ENCODE results near the gene PAX5. TPM values are rescaled to one million over a fixed set of nuclear protein-coding genes. Genes with fewer than 3 reads are reported as not detected.

PAX5 gene
- polyA plus RNA-seq, 1 of the 3 experiments (the other 2 are of a cell fraction), result 0.05 TPM

- Histone ChIP-seq H3K79me2 (ENCODE audit: insufficient read depth) (no peaks in the 10 kb centered on the region), H3K36me3 (replicated peaks in 1 of 2; ENCODE audit: control insufficient read depth in 1 of 2, insufficient read depth in 2 of 2, low read length in 1 of 2) (no peaks in the 10 kb centered on the region), H3K4me1 (ENCODE audit: control insufficient read depth in 1 of 2, insufficient read depth in 2 of 2, low read depth in 1 of 2, low read length in 1 of 2) (peaks cover 0 to 24% of the 10 kb centered on the region in 2 experiments; a peak in 3 of 4 replicates), H3K4me3 (ENCODE audit: low read depth in 2 of 2, low read length in 1 of 2) (no peak overlapping the region), H3K9ac (no peak overlapping the region), H3K4me2 (no peak overlapping the region), H2AFZ (ENCODE audit: low read depth) (no peak overlapping the region), H3K27ac (ENCODE audit: low read depth in 2 of 2, low read length in 1 of 2) (no peak overlapping the region), H3F3A (replicated peaks; ENCODE audit: insufficient read depth) (no peaks in the 10 kb centered on the region), H3K27me3 (ENCODE audit: insufficient read depth) (peaks cover 7% of the 10 kb centered on the region; the same call in 1 of the 2 replicates), H4K20me1 (ENCODE audit: insufficient read depth) (no peaks in the 10 kb centered on the region), H3K9me3 (no peaks in the 10 kb centered on the region), H3K9me2 (no peaks in the 10 kb centered on the region)
- WGBS (ENCODE audit: low lambda C conversion rate), result 74% methylated on average over 12 of the region's 12 CpGs
- DNase-seq, result no peak
- CTCF ChIA-PET, result interaction anchor here (0.5 to 4.9 kb wide), 4 partner anchors 34 to 418 kb away, joined by 3 to 22 read pairs (median 5); no protein-coding TSS in a partner anchor
- POLR2A ChIA-PET, result no interaction called here
- TF ChIP-seq USF1 (IDR thresholded peaks at IDR 0.05; ENCODE audit: borderline replicate concordance, low read depth) (no peak), SMC3 (IDR thresholded peaks at IDR 0.05; ENCODE audit: low read depth, low read length) (no peak), SIN3A (IDR thresholded peaks at IDR 0.05; ENCODE audit: borderline replicate concordance, low read depth, low read length) (no peak), TEAD4 (IDR thresholded peaks at IDR 0.05; ENCODE audit: borderline replicate concordance, insufficient read depth) (no peak), RXRA (IDR thresholded peaks at IDR 0.05; ENCODE audit: borderline replicate concordance, low read depth) (no peak), RCOR1 (IDR thresholded peaks at IDR 0.05; ENCODE audit: low read length) (no peak)
- TF ChIP-seq, protein P1, sequence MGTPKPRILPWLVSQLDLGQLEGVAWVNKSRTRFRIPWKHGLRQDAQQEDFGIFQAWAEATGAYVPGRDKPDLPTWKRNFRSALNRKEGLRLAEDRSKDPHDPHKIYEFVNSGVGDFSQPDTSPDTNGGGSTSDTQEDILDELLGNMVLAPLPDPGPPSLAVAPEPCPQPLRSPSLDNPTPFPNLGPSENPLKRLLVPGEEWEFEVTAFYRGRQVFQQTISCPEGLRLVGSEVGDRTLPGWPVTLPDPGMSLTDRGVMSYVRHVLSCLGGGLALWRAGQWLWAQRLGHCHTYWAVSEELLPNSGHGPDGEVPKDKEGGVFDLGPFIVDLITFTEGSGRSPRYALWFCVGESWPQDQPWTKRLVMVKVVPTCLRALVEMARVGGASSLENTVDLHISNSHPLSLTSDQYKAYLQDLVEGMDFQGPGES (IDR thresholded peaks at IDR 0.05; ENCODE audit: low read depth, low read length), result no peak
- TF ChIP-seq, protein P2, sequence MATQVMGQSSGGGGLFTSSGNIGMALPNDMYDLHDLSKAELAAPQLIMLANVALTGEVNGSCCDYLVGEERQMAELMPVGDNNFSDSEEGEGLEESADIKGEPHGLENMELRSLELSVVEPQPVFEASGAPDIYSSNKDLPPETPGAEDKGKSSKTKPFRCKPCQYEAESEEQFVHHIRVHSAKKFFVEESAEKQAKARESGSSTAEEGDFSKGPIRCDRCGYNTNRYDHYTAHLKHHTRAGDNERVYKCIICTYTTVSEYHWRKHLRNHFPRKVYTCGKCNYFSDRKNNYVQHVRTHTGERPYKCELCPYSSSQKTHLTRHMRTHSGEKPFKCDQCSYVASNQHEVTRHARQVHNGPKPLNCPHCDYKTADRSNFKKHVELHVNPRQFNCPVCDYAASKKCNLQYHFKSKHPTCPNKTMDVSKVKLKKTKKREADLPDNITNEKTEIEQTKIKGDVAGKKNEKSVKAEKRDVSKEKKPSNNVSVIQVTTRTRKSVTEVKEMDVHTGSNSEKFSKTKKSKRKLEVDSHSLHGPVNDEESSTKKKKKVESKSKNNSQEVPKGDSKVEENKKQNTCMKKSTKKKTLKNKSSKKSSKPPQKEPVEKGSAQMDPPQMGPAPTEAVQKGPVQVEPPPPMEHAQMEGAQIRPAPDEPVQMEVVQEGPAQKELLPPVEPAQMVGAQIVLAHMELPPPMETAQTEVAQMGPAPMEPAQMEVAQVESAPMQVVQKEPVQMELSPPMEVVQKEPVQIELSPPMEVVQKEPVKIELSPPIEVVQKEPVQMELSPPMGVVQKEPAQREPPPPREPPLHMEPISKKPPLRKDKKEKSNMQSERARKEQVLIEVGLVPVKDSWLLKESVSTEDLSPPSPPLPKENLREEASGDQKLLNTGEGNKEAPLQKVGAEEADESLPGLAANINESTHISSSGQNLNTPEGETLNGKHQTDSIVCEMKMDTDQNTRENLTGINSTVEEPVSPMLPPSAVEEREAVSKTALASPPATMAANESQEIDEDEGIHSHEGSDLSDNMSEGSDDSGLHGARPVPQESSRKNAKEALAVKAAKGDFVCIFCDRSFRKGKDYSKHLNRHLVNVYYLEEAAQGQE (IDR thresholded peaks at IDR 0.05; ENCODE audit: low read depth, low read length), result no peak
- TF ChIP-seq, protein P3, sequence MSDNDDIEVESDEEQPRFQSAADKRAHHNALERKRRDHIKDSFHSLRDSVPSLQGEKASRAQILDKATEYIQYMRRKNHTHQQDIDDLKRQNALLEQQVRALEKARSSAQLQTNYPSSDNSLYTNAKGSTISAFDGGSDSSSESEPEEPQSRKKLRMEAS (IDR thresholded peaks at IDR 0.05; ENCODE audit: low read depth), result no peak
Measured at GRCh38 chr9:36997414-36997813, 36.7 kb downstream of the PAX5 start.

- ChIA-PET POLR2A (interaction anchor here (0.7 kb wide), 1 partner anchor 9 kb away, joined by 3 read pairs; no protein-coding TSS in a partner anchor), CTCF (interaction anchor here (0.5 to 4.9 kb wide), 3 partner anchors 12 to 123 kb away, joined by 3 to 22 read pairs (median 3); no protein-coding TSS in a partner anchor)
- no peak overlapping the region for H3K27ac ChIP-seq (ENCODE audit: low read depth in 2 of 2, low read length in 1 of 2)
- H2AFZ ChIP-seq (ENCODE audit: low read depth), result no peak overlapping the region
- no peak for DNase-seq
- H3K4me1 ChIP-seq (ENCODE audit: control insufficient read depth in 1 of 2, insufficient read depth in 2 of 2, low read depth in 1 of 2, low read length in 1 of 2), result peaks cover 0 to 26% of the 10 kb centered on the region in 2 experiments; a peak in 3 of 4 replicates
- H3K9ac ChIP-seq, result no peak overlapping the region
- H4K20me1 ChIP-seq (ENCODE audit: insufficient read depth), result no peaks in the 10 kb centered on the region
- no peaks in the 10 kb centered on the region for H3F3A ChIP-seq (replicated peaks; ENCODE audit: insufficient read depth)
- 67% methylated on average over 5 of the region's 5 CpGs for WGBS (ENCODE audit: low lambda C conversion rate)
- H3K9me3 ChIP-seq, result no peaks in the 10 kb centered on the region
- H3K9me2 ChIP-seq, result no peaks in the 10 kb centered on the region
- H3K4me2 ChIP-seq, result no peak overlapping the region
- peaks cover 7% of the 10 kb centered on the region; the same call in 1 of the 2 replicates for H3K27me3 ChIP-seq (ENCODE audit: insufficient read depth)
- no peaks in the 10 kb centered on the region for H3K79me2 ChIP-seq (ENCODE audit: insufficient read depth)
- H3K36me3 ChIP-seq (replicated peaks in 1 of 2; ENCODE audit: control insufficient read depth in 1 of 2, insufficient read depth in 2 of 2, low read length in 1 of 2), result no peaks in the 10 kb centered on the region
- no peak overlapping the region for H3K4me3 ChIP-seq (ENCODE audit: low read depth in 2 of 2, low read length in 1 of 2)
- TF ChIP-seq ELF1 (IDR thresholded peaks at IDR 0.05) (no peak), RCOR1 (IDR thresholded peaks at IDR 0.05; ENCODE audit: low read length) (no peak), USF1 (IDR thresholded peaks at IDR 0.05; ENCODE audit: borderline replicate concordance, low read depth) (no peak), FOXM1 (IDR thresholded peaks at IDR 0.05; ENCODE audit: low read depth) (no peak), GATA2 (CRISPR knock-in tag; IDR thresholded peaks at IDR 0.05) (no peak), MXI1 (IDR thresholded peaks at IDR 0.05; ENCODE audit: low read depth, low read length) (no peak)
- TF ChIP-seq, protein P2 (IDR thresholded peaks at IDR 0.05; ENCODE audit: low read depth, low read length), result no peak
- TF ChIP-seq, protein P3 (IDR thresholded peaks at IDR 0.05; ENCODE audit: low read depth), result no peak
Measured at GRCh38 chr9:36996706-36997086, 37.4 kb downstream of the PAX5 start.
